Vagina (tissue), 2 donors: Measurements from ENCODE around the gene GNG4.

Experiments
- POLR2A ChIP-seq, 2 donors: fragments of 450-650 bp; IDR thresholded peaks; one replicate each; pipeline ENCODE4 v1.6.1; 2017; ENCODE audit warnings: antibody characterized with exemption in 2 of 2, mild to moderate bottlenecking in 2 of 2, moderate library complexity in 2 of 2
- POLR2AphosphoS5 ChIP-seq, 2 donors: sonication (generic); formaldehyde crosslinking; IDR thresholded peaks; one replicate each; pipeline ENCODE4 v1.9.0; 2017; ENCODE audit warnings: antibody characterized with exemption in 2 of 2, mild to moderate bottlenecking in 2 of 2, low read depth in 1 of 2; ENCODE audit not compliant: insufficient read depth in 1 of 2
- TF ChIP-seq, protein P1 (sequence below), 3 experiments: fragments of 450-650 bp in 2 of 3; fragments of 200-600 bp in 1 of 3; sonication (generic) in 1 of 3; IDR thresholded peaks; one replicate each; pipeline ENCODE4 v1.5.1; 2017 to 2019; ENCODE audit warnings: antibody characterized with exemption in 3 of 3, mild to moderate bottlenecking in 2 of 3, moderate library complexity in 2 of 3

DNA sequence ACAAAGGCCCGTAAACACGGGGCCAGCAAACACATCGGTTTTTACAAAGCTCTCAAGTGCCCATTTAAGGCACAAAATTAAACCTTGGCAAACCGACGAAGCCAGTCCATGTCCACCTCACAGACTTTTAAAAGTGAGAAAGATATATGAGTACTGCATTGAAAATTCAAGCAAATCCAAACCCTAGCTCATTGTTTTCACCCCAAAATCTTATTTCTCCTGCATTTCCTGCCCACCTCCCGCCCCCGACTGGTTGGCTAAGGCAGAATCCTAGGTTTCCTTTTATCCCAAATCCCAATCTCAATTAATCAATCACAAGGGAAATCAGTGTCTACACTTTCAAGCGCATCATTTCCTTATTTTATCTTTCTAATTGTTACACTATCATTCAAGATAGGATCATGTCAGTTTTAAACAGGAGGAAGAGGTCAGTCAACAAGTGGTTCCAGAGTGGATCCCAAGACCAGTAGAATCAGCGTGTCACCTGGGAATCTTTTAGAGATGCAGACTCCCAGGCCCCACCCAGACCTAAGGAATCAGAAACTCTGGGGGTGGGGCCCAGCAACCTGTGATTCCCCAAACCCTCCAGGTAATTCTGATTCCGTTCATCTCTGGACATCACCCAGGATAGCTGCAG lies 1.7 kb upstream of the GNG4 start:
- TF ChIP-seq POLR2A (IDR thresholded peaks at IDR 0.05): no peak
- TF ChIP-seq, protein P1, sequence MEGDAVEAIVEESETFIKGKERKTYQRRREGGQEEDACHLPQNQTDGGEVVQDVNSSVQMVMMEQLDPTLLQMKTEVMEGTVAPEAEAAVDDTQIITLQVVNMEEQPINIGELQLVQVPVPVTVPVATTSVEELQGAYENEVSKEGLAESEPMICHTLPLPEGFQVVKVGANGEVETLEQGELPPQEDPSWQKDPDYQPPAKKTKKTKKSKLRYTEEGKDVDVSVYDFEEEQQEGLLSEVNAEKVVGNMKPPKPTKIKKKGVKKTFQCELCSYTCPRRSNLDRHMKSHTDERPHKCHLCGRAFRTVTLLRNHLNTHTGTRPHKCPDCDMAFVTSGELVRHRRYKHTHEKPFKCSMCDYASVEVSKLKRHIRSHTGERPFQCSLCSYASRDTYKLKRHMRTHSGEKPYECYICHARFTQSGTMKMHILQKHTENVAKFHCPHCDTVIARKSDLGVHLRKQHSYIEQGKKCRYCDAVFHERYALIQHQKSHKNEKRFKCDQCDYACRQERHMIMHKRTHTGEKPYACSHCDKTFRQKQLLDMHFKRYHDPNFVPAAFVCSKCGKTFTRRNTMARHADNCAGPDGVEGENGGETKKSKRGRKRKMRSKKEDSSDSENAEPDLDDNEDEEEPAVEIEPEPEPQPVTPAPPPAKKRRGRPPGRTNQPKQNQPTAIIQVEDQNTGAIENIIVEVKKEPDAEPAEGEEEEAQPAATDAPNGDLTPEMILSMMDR (IDR thresholded peaks at IDR 0.05): no peak
- no peak for TF ChIP-seq POLR2AphosphoS5 (IDR thresholded peaks at IDR 0.05; ENCODE audit: insufficient read depth in 1 of 2, low read depth in 1 of 2)
